Activated CD4-positive, alpha-beta T cell treated with anti-CD3 and anti-CD28 coated beads, Interleukin-2, amount 50 U/mL, for 4 hours (primary cell): Measurements from ENCODE around the gene ST8SIA2.
"Not testable (repeated sequence)": the region's sequence is repeated elsewhere in the genome, so short reads cannot be mapped to it uniquely, and the experiment has no call there.

Experiments
- DNase-seq, 2 experiments: peaks; one replicate each; pipeline ENCODE4 v3.0.0-alpha.2; 2020

Gene ST8SIA2

DNA sequence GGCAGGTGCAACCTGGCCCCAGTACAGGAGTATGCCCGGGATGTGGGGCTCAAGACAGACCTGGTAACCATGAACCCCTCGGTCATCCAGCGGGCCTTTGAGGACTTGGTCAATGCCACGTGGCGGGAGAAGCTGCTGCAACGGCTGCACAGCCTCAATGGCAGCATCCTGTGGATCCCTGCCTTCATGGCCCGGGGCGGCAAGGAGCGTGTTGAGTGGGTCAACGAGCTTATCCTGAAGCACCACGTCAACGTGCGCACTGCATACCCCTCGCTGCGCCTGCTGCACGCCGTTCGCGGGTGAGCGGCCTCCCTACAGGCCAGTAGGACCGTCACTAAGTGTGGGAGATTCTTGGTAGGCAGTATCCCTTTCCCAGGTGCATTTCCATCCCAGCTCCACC is 51.0 kb downstream of the ST8SIA2 start:
- no peak for DNase-seq

DNA sequence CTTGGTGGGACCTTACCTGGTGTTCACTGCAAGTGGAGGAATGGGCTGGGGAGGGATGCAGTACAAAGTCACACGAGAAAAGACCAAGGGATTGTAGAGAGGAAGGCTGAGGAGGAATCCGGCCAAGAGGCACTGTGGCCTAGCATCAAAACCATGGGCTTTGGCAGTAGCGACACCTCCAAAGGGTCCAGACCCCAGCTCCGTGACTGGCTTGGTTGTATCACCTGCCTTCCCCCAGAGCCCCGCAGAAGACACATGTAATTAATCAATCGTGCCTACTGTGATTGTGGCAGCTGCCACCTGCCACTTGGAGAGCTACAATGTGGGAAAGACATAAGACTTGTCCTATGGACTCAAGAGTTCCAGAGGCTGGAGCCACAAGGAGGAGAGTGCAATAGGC is 54.7 kb downstream of the ST8SIA2 start:
- no peak for DNase-seq

DNA sequence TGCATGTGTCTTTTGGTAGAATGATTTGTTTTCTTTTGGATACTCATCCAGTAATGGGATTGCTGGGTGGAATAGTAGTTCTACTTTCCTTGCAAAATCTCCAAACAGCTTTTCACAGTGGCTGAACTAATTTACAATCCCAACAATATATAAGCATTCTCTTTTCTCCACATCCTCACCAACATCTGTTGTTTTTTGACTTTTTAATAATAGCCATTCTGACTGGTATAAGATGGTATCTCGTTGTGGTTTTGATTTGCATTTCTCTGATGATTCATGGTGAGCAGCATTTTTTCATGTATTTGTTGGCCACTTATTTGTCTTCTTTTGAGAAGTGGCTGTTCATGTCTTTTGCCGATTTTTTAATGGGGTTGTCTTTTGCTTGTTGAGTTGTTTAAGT is 55.8 kb downstream of the ST8SIA2 start:
- no peak for DNase-seq

DNA sequence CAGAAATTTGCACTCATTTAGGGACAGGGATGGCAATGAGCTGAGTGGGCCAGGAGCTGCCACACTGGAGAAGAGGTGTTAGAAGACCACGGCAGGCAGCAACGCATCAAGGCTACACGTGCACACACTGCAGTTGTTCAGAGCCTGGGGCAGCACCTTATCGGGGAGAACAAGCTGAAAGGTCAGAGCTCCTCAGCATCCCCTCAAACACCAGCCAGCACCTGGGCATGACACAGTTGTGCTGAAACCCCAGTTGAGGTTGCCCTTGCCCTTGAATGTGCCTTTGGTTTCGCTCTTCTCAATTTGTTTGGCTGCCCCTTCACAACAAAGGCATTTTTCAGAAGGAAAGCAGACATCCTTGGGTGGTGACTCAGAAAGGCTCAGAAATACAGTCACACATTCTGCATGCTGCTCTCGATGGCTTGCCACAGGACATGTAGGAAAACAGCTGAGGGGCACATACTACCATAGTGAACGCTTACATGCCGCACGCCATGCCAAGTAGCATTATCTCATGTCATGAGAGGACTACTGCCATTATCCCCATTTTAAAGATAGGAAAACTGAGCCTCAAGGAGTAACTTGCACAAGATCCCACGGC is 57.6 kb downstream of the ST8SIA2 start:
- no peak for DNase-seq

DNA sequence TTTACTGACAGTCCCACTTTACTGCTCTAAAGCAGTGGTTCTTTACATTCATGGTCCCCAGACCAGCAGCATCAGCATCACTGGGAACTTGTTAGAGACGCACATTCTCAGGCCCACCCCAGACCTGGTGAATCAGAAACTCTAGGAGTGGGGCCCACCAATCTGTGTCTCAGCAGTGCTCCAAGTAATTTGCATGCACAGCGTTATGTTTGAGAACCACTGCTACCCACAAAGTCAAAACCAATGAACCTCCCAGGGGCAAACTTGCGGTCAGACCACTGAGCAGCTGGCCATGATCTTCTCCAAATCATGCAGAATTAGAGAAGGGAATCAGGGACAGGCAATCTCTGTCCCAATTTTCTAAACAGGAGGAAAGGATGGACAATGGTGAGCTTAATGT is 58.5 kb downstream of the ST8SIA2 start:
- no peak for DNase-seq

DNA sequence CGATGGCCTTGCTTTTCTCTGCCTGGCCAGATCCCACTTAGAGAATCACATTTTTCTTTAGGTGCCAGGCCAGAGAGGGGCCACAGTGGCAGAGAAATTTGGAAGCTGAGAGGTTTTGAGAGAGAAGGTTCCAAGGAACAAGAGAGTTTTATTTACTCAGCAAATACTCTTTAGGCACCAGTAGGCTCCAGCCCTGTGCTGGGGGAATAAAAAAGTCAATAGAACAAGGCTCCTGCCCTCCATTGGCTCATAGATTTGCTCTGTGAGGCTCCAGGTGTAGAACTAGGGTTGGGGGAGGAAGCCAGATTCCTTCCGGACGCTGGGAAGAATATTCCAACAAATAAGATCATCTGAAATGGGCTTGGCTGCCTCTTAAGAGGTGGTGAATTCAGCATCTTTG is 59.9 kb downstream of the ST8SIA2 start:
- no peak for DNase-seq

DNA sequence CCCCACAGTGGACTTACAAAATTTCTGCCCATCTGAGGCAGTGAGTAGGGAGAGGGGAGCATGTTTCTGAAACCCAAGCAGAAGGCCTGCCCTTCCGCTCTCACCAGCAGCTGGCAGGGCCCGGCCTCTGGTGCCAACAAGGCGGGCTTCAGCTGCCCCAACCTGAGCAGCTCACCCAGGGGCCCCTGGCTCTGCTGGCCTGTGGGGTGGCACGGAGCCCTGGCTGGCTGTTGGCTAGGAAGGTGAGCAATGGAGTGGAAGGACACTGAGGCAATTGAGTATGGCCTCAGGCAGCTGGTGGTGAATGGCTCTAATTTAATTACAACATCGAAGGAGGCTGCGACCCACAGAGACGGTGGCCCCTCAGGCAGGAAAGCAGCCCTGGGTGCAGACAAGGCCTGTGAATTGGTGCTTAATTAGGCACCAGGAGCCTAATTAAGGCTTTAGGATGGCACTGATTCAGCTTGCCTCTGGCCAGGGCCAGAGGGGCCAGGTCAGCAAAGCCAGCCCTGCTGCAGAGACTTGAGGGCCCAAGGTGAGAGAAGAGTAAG is 60.9 kb downstream of the ST8SIA2 start:
- DNase-seq = no peak

DNA sequence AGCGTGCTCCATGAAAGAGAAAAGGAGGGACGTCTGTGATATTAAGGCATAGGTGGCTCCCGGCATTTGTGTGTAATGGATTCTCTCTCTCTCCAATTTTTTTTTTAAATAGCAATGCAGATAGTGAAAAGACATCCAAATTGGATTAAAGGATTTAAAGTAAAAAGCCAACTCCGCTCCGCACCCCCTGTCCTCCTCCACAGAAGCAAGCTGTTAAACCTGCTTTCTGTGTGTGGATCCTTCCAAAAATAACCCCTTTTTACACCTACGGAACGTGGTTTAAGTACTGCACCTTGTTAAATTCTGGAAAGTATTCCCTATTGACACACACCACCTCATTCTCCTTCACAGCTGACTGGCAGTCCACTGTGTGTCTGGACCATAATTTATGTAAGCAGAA is 61.6 kb downstream of the ST8SIA2 start:
- no peak for DNase-seq

DNA sequence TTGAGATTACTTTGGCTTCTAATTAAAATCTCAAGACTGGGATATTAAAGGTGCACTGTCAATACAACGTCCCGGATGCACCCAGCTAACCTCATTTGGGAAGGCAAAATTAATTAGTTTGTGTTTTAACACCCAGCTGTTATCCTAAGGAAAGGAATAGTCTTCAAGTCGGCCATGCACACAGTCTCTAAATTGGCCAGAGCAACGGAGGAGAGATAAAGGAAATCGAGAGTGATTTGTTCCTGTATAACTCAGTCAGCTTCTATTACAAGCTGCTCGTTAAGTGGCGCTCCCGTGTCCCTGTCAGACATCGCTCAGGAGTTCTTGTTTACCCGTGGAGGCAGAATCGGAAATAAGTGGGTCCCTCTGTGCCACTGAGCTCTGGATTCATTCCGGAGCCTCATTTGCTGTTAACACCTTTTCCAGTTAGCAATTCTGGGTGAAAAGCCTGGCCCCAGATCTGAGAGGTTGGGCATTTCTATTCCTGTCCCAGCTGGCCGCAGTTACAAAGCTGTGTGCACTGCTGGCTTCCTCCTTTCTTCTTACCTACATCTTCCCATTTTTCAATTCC is 63.9 kb downstream of the ST8SIA2 start:
- DNase-seq = no peak

DNA sequence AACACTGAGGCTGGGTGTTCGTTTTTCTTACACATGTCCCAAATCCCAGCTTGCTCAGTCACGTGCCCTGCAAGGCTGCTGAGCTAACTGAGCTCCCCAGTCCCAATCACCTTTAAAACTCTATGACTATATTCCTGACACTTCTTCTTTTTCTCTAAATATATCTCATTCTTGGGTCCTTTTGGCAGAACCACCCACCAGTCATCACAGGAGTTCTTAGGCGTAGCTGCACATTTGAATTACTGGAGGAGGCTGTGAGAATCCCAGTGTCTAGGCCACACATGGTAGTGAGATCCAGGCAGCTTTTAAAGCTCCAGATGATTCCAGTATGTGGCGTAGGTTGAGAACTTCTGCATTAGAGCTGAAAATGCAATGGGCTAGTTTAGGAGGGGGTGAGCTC is 66.3 kb downstream of the ST8SIA2 start:
- no peak for DNase-seq

DNA sequence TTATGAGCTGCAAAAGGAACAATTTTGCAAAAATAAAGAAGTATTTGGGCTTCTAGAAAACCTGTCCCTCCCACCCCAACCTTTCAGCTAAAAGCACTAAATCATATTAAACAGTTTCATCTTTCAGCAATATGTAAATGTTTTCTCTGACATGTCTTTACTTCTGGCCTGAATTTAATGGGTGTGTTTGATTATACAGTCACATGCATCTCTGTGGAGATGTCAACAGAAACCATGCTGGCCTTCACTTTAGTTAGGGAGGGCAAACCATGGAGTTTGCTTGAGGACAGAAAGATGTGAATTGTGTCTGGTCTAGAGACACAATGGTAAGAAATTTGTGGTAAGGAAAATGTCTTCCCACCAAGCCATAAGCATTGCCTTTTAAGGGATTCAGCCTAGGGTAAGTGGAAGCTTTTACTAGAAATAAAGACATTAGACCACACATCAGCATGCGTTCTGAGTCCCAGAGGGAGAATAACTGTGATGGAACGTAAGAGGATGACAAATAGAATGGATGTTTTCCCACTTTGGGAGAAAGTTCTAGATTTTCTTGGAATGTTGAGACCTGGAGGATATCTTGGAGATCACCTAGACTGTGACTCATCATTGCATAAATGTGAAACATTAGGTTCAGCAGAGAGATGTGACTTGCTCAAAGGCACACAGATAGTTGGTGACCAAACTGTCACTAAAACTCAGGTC is 68.9 kb downstream of the ST8SIA2 start:
- no peak for DNase-seq

DNA sequence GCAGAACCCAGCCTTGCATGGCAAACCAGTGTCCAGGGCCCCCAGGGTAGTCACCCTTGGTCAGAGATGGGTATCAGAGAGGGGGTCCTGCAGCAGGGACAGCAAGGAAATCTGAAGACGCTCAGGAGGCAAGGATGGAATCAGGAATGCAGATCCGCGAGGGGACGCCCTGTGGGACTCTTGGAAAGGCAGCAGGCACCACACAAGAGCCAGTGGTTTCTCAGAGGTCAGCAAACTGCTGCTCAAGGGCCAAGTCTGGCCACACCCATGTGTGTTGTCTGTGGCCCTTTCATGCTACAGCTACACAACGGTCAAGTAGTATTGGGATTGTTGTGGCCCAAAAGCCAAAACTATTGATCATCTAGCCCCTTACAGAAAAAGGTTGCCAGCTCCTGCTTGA is 69.7 kb downstream of the ST8SIA2 start:
- DNase-seq = no peak

DNA sequence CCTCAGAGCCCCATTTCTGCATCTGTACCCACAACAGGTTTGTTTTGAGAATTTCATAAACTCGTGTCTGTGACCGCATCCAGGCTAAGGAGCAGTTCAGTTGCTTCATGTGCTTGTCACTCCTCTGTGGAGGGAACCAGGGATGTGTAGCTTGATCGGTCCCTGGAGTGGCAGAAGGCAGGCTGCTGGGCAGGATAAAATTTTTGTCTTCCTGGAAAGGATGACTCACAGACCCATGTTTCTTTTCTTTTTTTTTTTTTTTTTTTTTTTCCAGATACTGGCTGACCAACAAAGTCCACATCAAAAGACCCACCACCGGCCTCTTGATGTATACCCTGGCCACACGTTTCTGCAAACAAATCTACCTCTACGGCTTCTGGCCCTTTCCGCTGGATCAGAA is 70.1 kb downstream of the ST8SIA2 start:
- DNase-seq = no peak

DNA sequence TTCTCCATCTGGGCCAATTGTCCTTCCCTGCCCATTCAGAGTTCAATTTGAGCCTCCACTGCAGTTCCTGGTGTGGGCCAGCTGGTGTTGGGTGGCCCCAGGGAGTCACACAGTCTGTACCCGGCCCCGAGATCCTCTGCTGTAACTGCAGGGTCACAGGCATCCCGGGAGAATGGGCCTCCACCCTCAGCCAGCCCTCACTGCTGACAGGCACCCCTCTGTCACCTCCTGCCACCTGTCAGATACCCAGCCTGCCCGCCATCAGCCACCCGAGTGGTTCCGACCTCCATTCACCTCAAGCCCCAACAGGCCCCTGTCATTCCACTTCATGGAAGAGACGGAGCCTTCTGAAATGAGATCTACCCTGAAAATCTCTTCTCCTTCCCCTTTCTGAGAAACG is 73.2 kb downstream of the ST8SIA2 start:
- no peak for DNase-seq

DNA sequence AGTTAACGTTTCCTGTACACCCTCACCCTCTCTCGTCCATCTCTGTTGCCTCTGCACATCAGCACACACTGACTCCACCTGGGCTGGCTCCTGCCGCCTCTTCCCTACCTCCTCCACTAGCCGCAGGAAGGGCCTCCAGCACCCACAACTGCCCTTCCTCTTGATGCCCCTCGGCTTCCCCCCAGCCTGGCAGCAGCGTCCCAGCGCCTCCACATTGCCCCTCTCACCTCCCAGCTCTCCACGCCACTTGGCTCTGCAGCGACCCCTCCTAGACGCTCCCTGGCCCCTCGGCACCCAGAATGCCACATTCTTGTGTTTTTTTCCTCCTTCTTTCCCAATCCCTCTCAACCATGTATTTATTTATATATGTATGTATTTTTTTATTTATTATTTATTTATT is 73.6 kb downstream of the ST8SIA2 start:
- no peak for DNase-seq

DNA sequence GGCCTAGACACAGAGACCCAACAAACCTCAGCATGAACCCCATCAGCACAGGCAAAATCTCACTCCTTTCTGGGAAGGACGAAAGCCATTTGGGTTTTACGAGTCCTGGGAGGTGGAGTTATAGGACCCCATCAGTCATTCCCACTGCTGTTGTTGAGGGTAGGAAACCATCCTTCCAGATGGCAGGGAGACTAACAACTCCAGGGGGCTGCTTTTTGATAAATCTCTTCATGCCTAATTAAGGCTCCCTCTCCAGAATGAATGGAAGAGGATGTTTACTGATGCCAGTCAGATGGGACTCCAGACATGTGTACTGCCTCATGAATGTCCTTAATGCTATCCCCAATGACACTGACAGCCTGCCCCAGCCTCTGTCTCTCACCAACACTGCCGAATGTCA is 75.3 kb downstream of the ST8SIA2 start:
- DNase-seq = no peak

DNA sequence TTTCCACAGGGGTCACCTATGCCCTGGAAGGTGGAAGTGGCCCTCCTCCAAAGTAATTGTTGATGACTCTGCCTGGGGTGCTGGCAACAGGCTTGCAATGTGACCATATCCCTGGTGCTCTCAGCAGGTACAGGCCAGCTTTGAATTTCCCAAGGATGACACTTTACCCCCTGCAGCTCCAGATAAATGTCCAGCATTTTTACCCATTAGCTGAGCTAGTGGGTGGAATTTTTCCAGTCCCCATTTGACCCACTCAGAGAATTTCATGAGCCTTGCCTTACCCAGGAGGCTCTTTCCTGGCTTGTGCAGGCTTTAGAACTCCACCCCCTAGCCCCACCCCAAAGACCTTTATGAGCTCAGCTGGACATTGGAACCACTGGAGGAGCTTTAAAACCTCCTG is 77.6 kb downstream of the ST8SIA2 start:
- no peak for DNase-seq

DNA sequence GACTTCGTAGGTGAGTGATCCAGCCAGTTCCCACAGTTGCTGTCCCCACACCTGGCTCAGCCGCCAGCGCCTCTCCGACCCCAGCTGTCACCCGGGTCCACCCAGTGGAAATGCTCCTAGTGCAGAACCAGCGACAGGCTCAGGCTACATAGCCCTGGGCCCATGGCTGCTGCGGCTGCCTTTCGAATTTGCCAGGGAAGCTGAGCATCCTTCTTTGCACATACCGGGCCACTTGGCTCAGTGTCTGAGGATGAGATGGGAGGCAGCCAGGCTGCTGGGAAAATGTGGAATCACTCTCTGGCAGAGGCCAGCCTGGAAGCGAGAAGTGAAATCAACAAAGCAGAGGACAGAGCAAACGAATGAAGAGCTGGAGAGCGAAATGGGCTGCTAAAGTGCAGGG is 80.1 kb downstream of the ST8SIA2 start:
- no peak for DNase-seq

DNA sequence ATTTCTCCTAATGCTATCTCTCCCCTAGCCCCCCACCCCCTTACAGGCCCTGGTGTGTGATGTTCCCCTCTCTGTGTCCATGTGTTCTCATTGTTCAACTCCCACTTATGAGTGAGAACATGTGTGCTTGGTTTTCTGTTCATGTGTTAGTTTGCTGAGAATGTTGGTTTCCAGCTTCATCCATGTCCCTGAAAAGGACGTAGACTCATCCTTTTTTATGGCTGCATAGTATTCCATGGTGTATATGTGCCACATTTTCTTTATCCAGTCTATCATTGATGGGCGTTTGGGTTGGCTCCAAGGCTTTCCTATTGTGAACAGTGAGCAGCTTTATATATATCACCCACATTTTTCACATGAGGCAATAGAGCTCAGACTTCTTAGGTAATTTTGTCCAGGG is 86.0 kb downstream of the ST8SIA2 start:
- not testable (repeated sequence) for DNase-seq

DNA sequence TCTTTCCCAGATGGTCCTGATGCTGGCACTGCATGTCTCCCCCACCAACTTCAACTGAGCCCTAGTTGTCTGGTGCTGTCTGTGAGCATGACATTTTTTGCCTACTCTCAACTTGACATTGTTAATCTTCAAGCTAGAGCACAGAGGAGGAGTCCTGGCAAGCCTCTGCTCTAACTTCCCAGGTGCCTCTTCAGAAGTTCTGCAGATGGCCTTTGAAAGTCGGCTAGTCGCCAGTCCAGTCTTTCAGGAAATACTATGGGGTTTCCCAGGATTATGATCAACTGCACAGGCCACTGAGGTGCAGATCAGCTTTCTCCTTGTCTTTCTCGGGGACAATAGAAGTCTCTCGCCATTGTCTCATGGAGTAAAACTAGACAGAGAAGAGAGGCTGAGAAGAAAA is 86.7 kb downstream of the ST8SIA2 start:
- DNase-seq = no peak

DNA sequence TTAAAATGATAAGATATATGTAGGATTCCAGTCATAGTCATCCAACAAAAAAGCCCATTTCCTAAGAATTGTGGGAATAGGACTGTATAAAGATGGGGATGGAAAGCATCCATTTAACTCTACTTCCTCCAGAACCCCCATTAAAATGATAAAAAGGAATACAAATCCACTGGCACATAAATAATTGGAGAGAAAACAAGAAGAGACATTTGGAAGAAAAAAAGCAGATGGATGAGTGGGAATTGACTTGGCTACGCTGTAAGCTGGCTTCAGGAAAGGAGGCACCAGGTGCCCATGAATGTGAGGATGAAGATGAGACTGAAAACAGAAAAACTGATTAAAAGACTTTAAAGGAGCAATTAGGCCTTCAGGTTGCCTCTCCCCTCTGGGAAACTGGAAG is 91.8 kb downstream of the ST8SIA2 start:
- no peak for DNase-seq

DNA sequence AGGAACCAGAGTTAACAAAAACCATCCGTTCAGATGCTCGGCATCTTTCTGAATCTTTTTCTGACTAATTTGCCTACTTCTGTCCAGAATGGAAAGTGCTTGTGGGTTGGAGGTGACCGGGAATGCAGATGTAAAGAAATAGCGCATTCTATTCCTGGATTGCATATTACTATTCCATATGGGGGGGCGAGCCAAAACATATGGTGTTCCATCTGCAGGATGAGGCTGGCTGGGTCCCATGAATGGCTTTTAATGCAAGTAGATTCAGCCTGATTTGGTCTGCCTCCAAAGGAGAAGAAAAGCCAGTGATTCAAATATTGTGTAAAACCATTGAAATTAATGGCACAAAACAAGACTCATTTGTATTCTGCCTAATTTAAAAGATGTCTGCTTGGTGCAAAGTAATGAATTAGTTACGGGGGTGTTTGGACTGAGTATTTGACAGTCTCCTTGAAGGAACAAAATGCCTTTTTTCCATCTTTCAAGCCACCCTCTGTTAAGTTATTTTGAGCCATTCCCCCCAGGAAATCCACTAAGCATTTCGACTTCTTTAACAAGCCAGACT is 99.0 kb downstream of the ST8SIA2 start:
- DNase-seq = no peak

DNA sequence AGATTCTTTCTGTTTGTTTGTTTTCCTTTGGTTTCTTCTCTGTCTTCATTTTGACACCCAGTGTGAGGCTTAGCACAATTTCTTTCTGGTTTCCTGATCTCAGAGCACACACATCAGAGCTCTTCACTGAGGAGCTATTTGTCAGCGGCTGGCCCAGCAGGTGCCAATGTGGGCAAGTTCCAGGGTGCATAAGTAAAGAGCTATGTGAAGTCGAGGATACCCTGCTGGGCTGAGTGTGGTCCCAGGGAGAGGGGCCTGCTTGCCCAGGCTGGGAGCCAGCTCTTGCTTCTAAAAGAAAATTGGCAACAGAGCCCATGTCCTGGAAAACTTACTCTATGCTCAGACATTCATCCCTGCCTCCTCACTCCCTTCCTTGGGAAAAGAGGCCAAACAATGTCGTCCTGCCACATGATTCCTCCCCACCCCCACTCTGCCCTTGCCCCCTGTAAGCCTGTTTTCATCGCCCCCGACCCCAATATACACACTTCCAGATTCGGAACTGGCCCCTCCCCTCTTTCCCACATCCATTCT is 101.2 kb downstream of the ST8SIA2 start:
- DNase-seq = no peak

DNA sequence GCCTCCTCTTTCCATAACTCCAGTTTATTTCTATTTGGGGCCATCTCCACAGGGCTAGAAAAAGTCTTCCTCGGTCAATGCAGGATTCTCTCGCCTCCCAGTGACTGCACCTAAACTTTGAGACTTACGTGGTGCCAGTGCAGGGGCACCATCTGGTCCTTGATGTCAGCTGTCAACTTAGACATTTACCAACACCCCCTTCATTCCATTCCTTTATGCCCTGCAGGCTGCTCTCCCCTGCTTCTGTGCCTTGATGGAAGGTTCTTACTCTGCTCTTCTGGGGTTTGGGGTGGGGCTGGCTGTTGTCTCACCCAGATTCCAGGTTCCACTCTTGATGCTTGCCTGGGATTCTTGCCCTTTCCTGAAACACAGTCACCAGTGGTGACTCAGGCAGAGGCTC is 101.8 kb downstream of the ST8SIA2 start:
- DNase-seq = no peak
